ENCODE measurements around the gene TAL1.
A peak's percentile ranks its signal among the peaks of the same experiment; 100 is the strongest.

Gene TAL1

DNA sequence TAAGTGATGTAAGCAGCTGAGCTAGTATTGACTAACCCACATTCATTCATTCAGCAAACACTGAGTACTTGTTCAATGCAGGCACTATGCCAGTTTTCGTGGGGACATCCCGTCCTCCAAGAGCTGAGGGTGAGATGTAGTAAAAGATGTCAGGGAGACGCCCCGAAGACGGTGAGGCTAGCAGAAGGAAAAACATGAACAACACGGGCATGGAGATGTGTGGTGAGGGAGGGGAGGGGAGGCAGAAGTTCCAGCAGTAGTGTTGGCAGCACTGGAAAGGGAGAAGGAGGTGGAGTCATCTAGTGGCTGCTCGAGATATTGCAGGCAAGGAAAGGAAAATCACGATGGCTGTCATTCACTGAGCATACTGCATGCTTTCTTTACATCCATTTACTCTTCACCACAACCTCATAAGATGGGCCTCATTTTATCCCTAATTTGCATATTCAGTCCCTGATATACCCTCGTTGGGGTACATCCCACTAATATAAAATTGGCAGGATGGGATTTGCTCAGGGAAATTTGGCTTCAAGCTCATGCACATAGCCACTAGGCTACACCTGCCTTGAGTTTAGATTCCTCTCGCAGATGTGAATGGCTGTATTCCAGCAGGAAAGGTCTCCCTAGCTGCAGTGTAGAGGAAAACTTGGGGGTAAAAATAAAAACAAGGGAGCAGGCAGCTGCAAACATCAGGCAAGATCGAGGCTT is 56.6 kb downstream of the TAL1 start:
- DNase-seq (ENCODE audit: low spot score), result peak; percentile 77

GRCh38 chr1:47174656-47175020 is 57.4 kb downstream of the TAL1 start:
- DNase-seq (ENCODE audit: low spot score), result no peak

DNA sequence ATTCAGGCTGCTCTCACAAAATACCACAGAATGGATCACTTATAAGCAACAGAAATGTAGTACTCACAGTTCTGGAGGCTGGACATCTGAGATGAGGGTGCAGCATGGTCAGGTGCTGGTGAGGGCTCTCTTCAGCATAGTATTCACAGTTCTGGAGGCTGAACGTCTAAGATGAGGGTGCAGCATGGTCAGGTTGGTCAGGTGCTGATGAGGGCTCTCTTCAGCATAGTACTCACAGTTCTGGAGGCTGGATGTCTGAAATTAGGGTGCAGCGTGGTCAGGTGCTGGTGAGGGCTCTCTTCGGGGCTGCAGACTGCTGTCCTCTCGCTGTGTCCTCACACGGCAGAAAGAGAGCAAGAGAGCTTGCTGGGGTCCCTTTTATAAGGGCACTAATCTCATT is 59.2 kb downstream of the TAL1 start:
- no peak for DNase-seq (ENCODE audit: low spot score)
